Astrocyte (in vitro differentiated cells and primary cell): Measurements from ENCODE around the gene APP.

Source experiments
- CTCF ChIP-seq: IDR thresholded peaks from 2 replicates; pipeline ENCODE4 v1.5.1; 2011; ENCODE audit warnings: low read depth, mild to moderate bottlenecking, inconsistent platforms, low read length, moderate library complexity; ENCODE audit not compliant: insufficient read depth
- EZH2 ChIP-seq: IDR thresholded peaks from 2 replicates; pipeline ENCODE4 v1.6.1; 2012; ENCODE audit warnings: mild to moderate bottlenecking, low read length, inconsistent platforms; ENCODE audit not compliant: insufficient read depth

- no peak for TF ChIP-seq CTCF
- TF ChIP-seq EZH2, result no peak
These were observed 58.3 kb downstream of the APP start for GRCh38 chr21:26112127-26112742.
